Osteocyte (in vitro differentiated cells): ENCODE results near the gene DRAM1. TPM values are rescaled to one million over a fixed set of nuclear protein-coding genes. Genes with fewer than 3 reads are reported as not detected.

ENCODE experiments used
- DNase-seq: peaks from one replicate; pipeline ENCODE4 v3.0.0; 2021; ENCODE audit warnings: mixed read lengths; ENCODE audit not compliant: unreplicated experiment; ENCODE audit errors: extremely low spot score
- H3K27ac Mint-ChIP-seq: one replicate; pipeline ENCODE4 v1.8.0; 2021; ENCODE audit warnings: mild to moderate bottlenecking, mixed read lengths; ENCODE audit not compliant: unreplicated experiment
- H3K27me3 Mint-ChIP-seq: one replicate; pipeline ENCODE4 v1.8.0; 2021; ENCODE audit warnings: mixed read lengths; ENCODE audit not compliant: unreplicated experiment
- H3K36me3 Mint-ChIP-seq: one replicate; pipeline ENCODE4 v1.8.0; 2021; ENCODE audit warnings: mixed read lengths; ENCODE audit not compliant: unreplicated experiment
- H3K4me1 Mint-ChIP-seq: one replicate; pipeline ENCODE4 v1.8.0; 2021; ENCODE audit warnings: mixed read lengths; ENCODE audit not compliant: unreplicated experiment
- H3K4me3 Mint-ChIP-seq: one replicate; pipeline ENCODE4 v1.8.0; 2021; ENCODE audit warnings: mild to moderate bottlenecking, moderate library complexity, mixed read lengths; ENCODE audit not compliant: unreplicated experiment
- H3K9me3 Mint-ChIP-seq: one replicate; pipeline ENCODE4 v1.8.0; 2021; ENCODE audit warnings: mixed read lengths; ENCODE audit not compliant: unreplicated experiment
- CTCF ChIP-seq: fragments of 200-600 bp; sonication (generic); IDR thresholded peaks from 2 replicates; pipeline ENCODE4 v1.5.0; 2021; ENCODE audit warnings: antibody characterized with exemption, mild to moderate bottlenecking, moderate library complexity
- total RNA-seq: library from RNA; stranded (reverse); gene quantifications from 2 replicates; pipeline ENCODE4 v1.2.1, GENCODE V29; 2021

Gene DRAM1
- total RNA-seq, 1 donor from 2014 or later: 20.0 TPM

DNA sequence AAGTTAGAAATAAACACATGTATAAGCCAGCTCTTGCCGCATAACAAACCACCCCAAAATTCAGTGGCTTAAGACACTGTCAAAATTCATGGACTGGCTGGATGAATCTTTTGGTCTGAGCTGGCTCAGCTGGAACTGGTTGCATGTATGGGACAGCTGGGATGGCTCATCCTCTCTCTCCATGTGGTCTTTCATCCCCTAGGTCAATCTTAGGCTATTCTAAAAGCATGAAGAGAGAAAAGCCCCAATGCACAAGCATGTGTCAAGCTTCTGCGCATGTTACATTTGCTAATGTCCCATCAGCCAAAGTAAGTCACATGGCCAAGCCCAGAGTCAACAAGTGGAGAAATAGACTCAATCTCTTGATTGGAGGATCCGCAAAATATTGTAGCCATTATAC lies 71.0 kb downstream of the DRAM1 start:
- TF ChIP-seq CTCF: no peak
- Mint-ChIP-seq H3K27me3 (no peaks in the 10 kb centered on the region), H3K4me3 (no peak overlapping the region), H3K4me1 (peaks cover 16% of the 10 kb centered on the region), H3K27ac (no peak overlapping the region), H3K36me3 (no peaks in the 10 kb centered on the region), H3K9me3 (no peaks in the 10 kb centered on the region)
- no peak for DNase-seq

DNA sequence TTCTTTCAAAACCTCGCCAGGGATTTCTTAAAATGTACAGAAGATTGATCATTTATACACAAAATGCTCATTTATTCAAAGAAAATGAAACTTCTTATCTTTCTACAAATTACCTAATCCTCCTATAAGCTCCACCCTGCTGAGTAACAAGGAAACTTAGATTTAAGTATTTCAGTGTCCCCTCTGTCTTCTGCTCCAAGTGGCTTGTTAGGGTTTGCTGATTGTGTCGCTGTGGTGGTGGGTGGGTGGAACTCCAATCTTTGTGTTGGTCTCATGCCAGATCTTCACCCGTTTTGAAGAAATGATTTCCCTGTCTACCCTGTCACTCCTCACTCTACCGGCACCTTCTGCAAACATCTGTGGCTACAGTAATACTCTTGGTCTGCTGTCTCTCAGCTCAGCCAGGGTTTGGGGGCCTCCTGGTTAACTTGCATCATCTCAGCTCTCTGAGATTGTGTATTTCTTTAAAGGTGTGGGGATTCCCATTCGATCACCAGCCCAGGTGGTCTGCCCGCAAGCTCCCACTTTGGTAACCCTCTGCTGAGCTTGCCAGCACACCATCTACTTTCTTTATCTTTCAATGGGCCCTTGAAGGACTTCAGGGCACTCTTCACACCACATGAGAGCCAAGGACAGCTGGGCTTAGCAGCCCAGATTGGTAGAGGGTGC lies 73.8 kb downstream of the DRAM1 start:
- Mint-ChIP-seq H3K27me3 (peaks cover 2% of the 10 kb centered on the region), H3K36me3 (no peaks in the 10 kb centered on the region), H3K9me3 (no peaks in the 10 kb centered on the region), H3K27ac (no peak overlapping the region), H3K4me3 (no peak overlapping the region), H3K4me1 (peaks cover 6% of the 10 kb centered on the region)
- TF ChIP-seq CTCF: no peak
- no peak for DNase-seq

- Mint-ChIP-seq H3K27ac (no peak overlapping the region), H3K27me3 (peaks cover 2% of the 10 kb centered on the region), H3K4me1 (no peaks in the 10 kb centered on the region), H3K36me3 (no peaks in the 10 kb centered on the region), H3K4me3 (no peak overlapping the region), H3K9me3 (no peaks in the 10 kb centered on the region)
- DNase-seq: no peak
- TF ChIP-seq CTCF: no peak
Measured at GRCh38 chr12:101954113-101954512, 76.7 kb downstream of the DRAM1 start.

GRCh38 chr12:101954676-101955075 lies 77.3 kb downstream of the DRAM1 start:
- no peak overlapping the region for H3K4me3 Mint-ChIP-seq
- no peak for TF ChIP-seq CTCF
- no peak for DNase-seq
- H3K4me1 Mint-ChIP-seq: no peaks in the 10 kb centered on the region
- no peaks in the 10 kb centered on the region for H3K36me3 Mint-ChIP-seq
- no peak overlapping the region for H3K27ac Mint-ChIP-seq
- peaks cover 3% of the 10 kb centered on the region for H3K27me3 Mint-ChIP-seq
- peaks cover 3% of the 10 kb centered on the region for H3K9me3 Mint-ChIP-seq

DNA sequence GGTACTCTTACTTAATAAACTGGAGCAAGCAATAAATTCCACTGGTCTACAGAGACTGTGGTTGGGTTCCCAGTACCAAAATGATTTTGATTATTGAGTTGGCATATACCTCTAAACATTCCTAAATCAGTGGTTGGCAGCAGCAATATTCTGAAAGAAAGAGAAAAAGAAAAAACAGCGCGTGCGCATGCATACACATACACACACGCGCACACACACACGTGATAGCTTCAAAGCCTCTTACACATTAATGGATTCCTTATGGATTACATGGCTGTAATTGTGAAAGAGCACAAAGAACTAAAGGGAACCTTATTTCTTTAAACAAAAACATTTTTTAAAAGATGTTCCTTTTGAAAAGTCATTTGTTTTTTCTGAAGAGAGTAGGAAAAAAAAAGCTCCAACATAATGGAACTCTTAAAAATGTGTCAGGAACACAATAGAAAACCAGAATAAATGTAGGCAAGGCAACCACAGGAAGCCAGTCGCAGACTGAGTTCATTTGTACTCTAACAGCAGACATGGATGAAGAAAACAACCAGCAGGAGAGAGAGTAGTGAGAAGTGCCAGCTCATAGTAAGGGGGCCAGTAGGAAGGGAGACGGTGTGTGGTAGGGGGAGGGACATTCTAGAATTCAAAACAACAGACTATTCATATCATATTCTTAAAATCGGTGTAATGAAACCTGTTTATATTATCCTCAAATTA lies 80.0 kb downstream of the DRAM1 start:
- H3K4me1 Mint-ChIP-seq: no peaks in the 10 kb centered on the region

More for the DNA sequence above, 80.0 kb downstream of the DRAM1 start:
- no peak for DNase-seq
- Mint-ChIP-seq H3K4me3 (no peak overlapping the region), H3K27me3 (peaks cover 10% of the 10 kb centered on the region), H3K9me3 (peaks cover 5% of the 10 kb centered on the region), H3K27ac (no peak overlapping the region), H3K36me3 (no peaks in the 10 kb centered on the region)
- no peak for TF ChIP-seq CTCF
